AG10803 (cell line): ENCODE measurements around the gene KMT2E.

Experiments used
- DNase-seq: peaks from one replicate; pipeline ENCODE4 v3.0.0; 2010; ENCODE audit warnings: low read depth
- H3K4me3 ChIP-seq: 2 replicates; pipeline ENCODE4 v1.5.1; 2011; ENCODE audit warnings: mild to moderate bottlenecking, low read length, control low read depth
- TF ChIP-seq, protein P1 (sequence below): conservative IDR thresholded peaks from 2 replicates; pipeline ENCODE4 v1.5.1; 2011; ENCODE audit warnings: mild to moderate bottlenecking, low read length, control low read depth, inconsistent platforms

The KMT2E gene

DNA sequence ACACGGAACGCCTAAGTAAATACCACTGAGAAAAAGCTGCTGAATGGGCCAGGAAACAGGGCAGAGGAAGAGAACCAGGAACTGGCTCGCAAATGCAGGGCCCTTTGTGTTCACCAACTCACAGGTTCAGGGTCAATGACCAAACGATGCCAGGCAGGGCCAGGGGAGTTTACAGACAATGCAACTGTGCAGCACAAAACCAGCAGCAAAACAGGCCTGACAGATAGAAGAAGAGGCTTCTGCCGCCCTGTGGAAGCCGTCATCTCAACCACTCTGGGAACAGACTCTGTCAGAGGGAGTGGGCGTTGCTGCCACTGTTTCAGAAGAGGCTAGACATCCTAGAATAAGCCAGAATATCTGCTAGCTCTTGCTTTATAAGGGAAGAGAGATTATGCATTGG is 117.9 kb downstream of the KMT2E start:
- DNase-seq, result no peak
- H3K4me3 ChIP-seq, result no peak overlapping the region
- TF ChIP-seq, protein P1, sequence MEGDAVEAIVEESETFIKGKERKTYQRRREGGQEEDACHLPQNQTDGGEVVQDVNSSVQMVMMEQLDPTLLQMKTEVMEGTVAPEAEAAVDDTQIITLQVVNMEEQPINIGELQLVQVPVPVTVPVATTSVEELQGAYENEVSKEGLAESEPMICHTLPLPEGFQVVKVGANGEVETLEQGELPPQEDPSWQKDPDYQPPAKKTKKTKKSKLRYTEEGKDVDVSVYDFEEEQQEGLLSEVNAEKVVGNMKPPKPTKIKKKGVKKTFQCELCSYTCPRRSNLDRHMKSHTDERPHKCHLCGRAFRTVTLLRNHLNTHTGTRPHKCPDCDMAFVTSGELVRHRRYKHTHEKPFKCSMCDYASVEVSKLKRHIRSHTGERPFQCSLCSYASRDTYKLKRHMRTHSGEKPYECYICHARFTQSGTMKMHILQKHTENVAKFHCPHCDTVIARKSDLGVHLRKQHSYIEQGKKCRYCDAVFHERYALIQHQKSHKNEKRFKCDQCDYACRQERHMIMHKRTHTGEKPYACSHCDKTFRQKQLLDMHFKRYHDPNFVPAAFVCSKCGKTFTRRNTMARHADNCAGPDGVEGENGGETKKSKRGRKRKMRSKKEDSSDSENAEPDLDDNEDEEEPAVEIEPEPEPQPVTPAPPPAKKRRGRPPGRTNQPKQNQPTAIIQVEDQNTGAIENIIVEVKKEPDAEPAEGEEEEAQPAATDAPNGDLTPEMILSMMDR, result no peak

DNA sequence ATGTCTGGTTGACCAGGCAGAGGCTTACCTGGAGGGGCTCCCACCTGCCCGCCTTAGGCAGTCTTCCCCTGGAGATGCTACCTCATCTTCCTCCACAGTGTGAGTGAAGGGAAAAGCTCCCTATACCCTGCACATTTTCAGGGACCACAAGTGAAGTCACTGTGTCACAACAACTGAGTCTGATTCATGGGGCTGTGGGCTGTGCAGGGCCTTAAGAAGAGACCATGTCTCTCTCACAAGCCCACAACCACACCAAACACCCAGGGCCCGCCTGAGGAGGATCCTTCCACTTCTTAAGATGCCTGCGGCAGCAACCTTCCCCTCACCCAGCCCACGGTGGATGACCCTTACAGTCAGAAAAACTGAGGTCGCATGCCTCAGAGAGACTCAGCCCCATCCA is 118.3 kb downstream of the KMT2E start:
- no peak overlapping the region for H3K4me3 ChIP-seq
- TF ChIP-seq, protein P1, result no peak
- no peak for DNase-seq

DNA sequence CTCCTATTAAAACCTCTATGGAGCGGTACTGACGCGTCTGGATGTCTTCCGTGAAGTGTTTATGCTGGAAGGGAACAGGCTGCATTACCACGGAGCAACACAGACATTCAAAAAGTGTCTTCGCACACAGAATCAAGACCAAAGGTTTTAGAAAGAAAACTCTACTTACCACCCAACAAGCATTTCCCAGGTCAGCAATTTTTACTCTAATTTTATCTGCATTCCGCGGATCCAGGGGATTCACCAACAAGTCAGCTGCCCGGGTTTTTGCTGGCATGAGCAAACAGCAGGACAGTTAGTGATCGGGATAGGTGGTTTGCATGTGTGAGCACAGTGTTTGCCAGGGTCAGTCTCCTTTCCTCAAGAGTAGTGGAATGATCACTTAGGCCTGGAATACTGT is 118.8 kb downstream of the KMT2E start:
- no peak for DNase-seq
- TF ChIP-seq, protein P1, result no peak
- H3K4me3 ChIP-seq, result no peak overlapping the region

DNA sequence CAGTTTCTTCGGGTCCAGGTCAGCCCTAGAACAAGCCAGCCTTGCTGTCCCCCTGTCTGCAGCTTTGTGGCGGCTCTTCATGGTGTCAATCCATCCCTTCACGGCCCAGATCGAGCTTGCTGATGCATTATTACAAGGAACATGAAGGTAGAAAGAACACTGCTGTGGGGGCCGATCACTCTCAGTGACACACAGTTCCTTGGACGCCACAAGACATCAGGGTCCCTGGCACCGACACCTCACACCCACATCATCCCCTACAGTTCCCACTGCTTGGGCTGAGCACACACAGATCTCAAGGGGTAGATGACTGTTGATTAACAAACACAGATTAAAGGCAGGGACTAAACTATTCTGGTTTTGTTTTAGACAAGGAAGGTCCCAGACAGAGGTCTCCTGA is 119.4 kb downstream of the KMT2E start:
- no peak for DNase-seq
- no peak overlapping the region for H3K4me3 ChIP-seq
- TF ChIP-seq, protein P1, result no peak

DNA sequence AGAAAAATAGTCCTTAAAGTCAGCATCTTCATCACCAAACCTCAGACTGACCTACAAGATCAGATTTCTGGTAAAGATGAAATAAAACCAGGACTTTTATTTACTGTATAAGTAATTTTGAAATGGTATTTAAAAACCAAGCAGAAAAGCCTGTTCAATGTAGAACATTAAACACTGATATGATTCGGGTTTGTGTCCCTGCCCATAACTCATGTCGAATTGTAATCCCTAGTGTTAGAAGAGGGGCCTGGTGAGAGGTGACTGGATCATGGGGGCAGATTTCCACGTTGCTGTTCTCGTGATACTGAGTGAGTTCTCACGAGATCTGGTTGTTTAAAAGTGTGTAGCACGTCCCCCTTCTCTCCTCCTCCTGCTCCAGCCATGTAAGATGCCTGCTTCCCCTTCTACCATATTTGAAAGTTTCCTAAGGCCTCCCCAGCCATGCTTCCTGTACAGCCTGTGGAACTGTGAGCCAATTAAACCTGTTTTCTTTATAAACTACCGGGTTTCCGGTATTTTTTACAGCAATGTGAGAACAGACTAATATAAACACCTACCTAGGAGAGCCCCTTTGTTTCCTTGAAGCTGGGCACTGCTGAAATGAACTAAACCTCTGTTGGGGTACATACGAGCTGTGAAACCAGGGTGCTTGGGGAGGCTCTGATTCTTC is 120.1 kb downstream of the KMT2E start:
- no peak for DNase-seq
- TF ChIP-seq, protein P1, result no peak

DNA sequence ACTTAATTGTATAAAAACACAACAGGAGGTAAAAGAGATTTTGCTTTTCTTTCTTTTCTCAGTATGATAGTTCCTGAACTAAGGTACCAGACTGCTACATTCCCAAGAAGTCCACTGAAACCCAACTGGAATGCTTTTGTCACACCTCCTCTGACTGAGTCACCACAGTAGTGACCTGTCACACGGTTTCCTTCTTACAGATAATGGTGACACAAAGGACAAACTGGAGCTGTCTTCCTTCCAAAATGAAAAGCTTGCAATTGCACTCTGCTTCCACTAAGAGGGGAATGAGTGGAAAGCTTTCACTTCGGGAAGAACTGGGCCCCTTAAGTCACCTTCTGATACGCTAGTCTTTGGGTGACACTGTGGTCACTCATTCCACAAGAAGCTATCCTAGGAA is 122.2 kb downstream of the KMT2E start:
- DNase-seq, result peak; percentile 10
- TF ChIP-seq, protein P1, result peak; percentile 24; the same call in 1 of the 2 replicates
- H3K4me3 ChIP-seq, result no peak overlapping the region

More for the DNA sequence above, 120.1 kb downstream of the KMT2E start:
- no peak overlapping the region for H3K4me3 ChIP-seq

DNA sequence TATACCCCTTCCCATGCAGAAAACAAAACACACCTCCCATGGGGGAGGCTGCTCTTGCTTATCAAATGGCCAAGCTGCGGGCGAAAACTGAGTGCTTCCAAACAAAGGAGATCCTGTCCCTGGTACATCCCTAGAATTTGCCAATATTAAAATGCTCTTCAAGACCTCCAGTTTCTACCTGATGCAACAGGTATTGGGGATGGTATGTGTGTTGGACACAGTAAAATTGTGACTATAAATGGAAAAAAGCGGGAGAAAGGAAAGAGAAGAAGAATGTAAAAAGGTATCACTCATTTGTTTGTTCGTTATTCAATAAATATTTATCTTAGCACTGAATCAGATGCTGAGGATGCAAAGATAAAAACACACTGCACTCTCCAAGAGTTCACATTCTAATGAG is 123.9 kb downstream of the KMT2E start:
- TF ChIP-seq, protein P1, result no peak
- no peak for DNase-seq
- H3K4me3 ChIP-seq, result no peak overlapping the region
